Measurements from ENCODE around the gene BLOC1S2.
A peak's percentile ranks its signal among the peaks of the same experiment; 100 is the strongest.
"Not testable (repeated sequence)": the region's sequence is repeated elsewhere in the genome, so short reads cannot be mapped to it uniquely, and the experiment has no call there.

The BLOC1S2 gene

GRCh38 chr10:100315615-100316014 is 29.1 kb upstream of the BLOC1S2 start:
- DNase-seq (ENCODE audit: low read depth), result peak; percentile 34
- no peak overlapping the region for H3K4me3 ChIP-seq (ENCODE audit: low read depth, low read length)
- no peak for TF ChIP-seq POLR2A (IDR thresholded peaks at IDR 0.05; ENCODE audit: extremely low read depth, insufficient read length)
- TF ChIP-seq MAX (IDR thresholded peaks at IDR 0.05; ENCODE audit: low read depth, low read length), result no peak

- H3K4me3 ChIP-seq (ENCODE audit: low read depth, low read length), result no peak overlapping the region
- TF ChIP-seq MAX (IDR thresholded peaks at IDR 0.05; ENCODE audit: low read depth, low read length), result no peak
- no peak for TF ChIP-seq CTCF (IDR thresholded peaks at IDR 0.05; ENCODE audit: low read depth, low read length)
- no peak for TF ChIP-seq MYC (IDR thresholded peaks at IDR 0.05; ENCODE audit: low read depth, low read length)
- no peak for TF ChIP-seq POLR2A (IDR thresholded peaks at IDR 0.05; ENCODE audit: extremely low read depth, insufficient read length)
- DNase-seq (ENCODE audit: low read depth), result no peak
These were observed 24.8 kb upstream of the BLOC1S2 start for GRCh38 chr10:100311298-100311697.

GRCh38 chr10:100307684-100308083 is 21.2 kb upstream of the BLOC1S2 start:
- DNase-seq (ENCODE audit: low read depth), result no peak
- no peak for TF ChIP-seq CTCF (IDR thresholded peaks at IDR 0.05; ENCODE audit: low read depth, low read length)
- no peak for TF ChIP-seq POLR2A (IDR thresholded peaks at IDR 0.05; ENCODE audit: extremely low read depth, insufficient read length)
- TF ChIP-seq MAX (IDR thresholded peaks at IDR 0.05; ENCODE audit: low read depth, low read length), result no peak
- TF ChIP-seq MYC (IDR thresholded peaks at IDR 0.05; ENCODE audit: low read depth, low read length), result no peak
- no peak overlapping the region for H3K4me3 ChIP-seq (ENCODE audit: low read depth, low read length)

- no peak for DNase-seq (ENCODE audit: low read depth)
- TF ChIP-seq CTCF (IDR thresholded peaks at IDR 0.05; ENCODE audit: low read depth, low read length) (no peak), POLR2A (IDR thresholded peaks at IDR 0.05; ENCODE audit: extremely low read depth, insufficient read length) (no peak), MAX (IDR thresholded peaks at IDR 0.05; ENCODE audit: low read depth, low read length) (no peak), MYC (IDR thresholded peaks at IDR 0.05; ENCODE audit: low read depth, low read length) (no peak)
- no peak overlapping the region for H3K4me3 ChIP-seq (ENCODE audit: low read depth, low read length)
These were observed 20.4 kb upstream of the BLOC1S2 start for GRCh38 chr10:100306861-100307260.

GRCh38 chr10:100304414-100304813 is 17.9 kb upstream of the BLOC1S2 start:
- H3K4me3 ChIP-seq (ENCODE audit: low read depth, low read length), result no peak overlapping the region
- no peak for DNase-seq (ENCODE audit: low read depth)
- TF ChIP-seq MYC (IDR thresholded peaks at IDR 0.05; ENCODE audit: low read depth, low read length), result no peak
- no peak for TF ChIP-seq CTCF (IDR thresholded peaks at IDR 0.05; ENCODE audit: low read depth, low read length)
- TF ChIP-seq MAX (IDR thresholded peaks at IDR 0.05; ENCODE audit: low read depth, low read length), result no peak
- TF ChIP-seq POLR2A (IDR thresholded peaks at IDR 0.05; ENCODE audit: extremely low read depth, insufficient read length), result no peak

GRCh38 chr10:100303724-100304319 is 17.3 kb upstream of the BLOC1S2 start:
- peak; percentile 47 for DNase-seq (ENCODE audit: low read depth)
- TF ChIP-seq MAX (IDR thresholded peaks at IDR 0.05; ENCODE audit: low read depth, low read length) (no peak), CTCF (IDR thresholded peaks at IDR 0.05; ENCODE audit: low read depth, low read length) (peak; percentile 71)
- no peak overlapping the region for H3K4me3 ChIP-seq (ENCODE audit: low read depth, low read length)

GRCh38 chr10:100301123-100301522 is 14.6 kb upstream of the BLOC1S2 start:
- not testable (repeated sequence) for DNase-seq (ENCODE audit: low read depth); H3K4me3 ChIP-seq (ENCODE audit: low read depth, low read length)

All from NB4 (cell line).